ENCODE results near the gene FAM149B1.

FAM149B1 gene

GRCh38 chr10:73141603-73142002 is 26.3 kb upstream of the FAM149B1 start:
- TF ChIP-seq, protein P1, sequence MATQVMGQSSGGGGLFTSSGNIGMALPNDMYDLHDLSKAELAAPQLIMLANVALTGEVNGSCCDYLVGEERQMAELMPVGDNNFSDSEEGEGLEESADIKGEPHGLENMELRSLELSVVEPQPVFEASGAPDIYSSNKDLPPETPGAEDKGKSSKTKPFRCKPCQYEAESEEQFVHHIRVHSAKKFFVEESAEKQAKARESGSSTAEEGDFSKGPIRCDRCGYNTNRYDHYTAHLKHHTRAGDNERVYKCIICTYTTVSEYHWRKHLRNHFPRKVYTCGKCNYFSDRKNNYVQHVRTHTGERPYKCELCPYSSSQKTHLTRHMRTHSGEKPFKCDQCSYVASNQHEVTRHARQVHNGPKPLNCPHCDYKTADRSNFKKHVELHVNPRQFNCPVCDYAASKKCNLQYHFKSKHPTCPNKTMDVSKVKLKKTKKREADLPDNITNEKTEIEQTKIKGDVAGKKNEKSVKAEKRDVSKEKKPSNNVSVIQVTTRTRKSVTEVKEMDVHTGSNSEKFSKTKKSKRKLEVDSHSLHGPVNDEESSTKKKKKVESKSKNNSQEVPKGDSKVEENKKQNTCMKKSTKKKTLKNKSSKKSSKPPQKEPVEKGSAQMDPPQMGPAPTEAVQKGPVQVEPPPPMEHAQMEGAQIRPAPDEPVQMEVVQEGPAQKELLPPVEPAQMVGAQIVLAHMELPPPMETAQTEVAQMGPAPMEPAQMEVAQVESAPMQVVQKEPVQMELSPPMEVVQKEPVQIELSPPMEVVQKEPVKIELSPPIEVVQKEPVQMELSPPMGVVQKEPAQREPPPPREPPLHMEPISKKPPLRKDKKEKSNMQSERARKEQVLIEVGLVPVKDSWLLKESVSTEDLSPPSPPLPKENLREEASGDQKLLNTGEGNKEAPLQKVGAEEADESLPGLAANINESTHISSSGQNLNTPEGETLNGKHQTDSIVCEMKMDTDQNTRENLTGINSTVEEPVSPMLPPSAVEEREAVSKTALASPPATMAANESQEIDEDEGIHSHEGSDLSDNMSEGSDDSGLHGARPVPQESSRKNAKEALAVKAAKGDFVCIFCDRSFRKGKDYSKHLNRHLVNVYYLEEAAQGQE (IDR thresholded peaks at IDR 0.05; ENCODE audit: insufficient read depth in 1 of 2, low read depth in 2 of 2, low read length in 2 of 2), result no peak
- TF ChIP-seq POLR2AphosphoS5 (IDR thresholded peaks at IDR 0.05; ENCODE audit: low read depth, low read length) (no peak), TAF1 (IDR thresholded peaks at IDR 0.05; ENCODE audit: borderline replicate concordance, insufficient read depth, low read length) (no peak), FOXP2 (optimal IDR thresholded peaks at IDR 0.05; ENCODE audit: borderline replicate concordance, extremely low read depth, extremely low read length, insufficient read depth) (no peak), SIN3A (IDR thresholded peaks at IDR 0.05; ENCODE audit: borderline replicate concordance, insufficient read depth, low read length) (no peak)

GRCh38 chr10:73152009-73152408 is 15.9 kb upstream of the FAM149B1 start:
- no peak for TF ChIP-seq TAF1 (IDR thresholded peaks at IDR 0.05; ENCODE audit: borderline replicate concordance, insufficient read depth, low read length)
- TF ChIP-seq POLR2AphosphoS5 (IDR thresholded peaks at IDR 0.05; ENCODE audit: low read depth, low read length), result no peak
- TF ChIP-seq FOXP2 (optimal IDR thresholded peaks at IDR 0.05; ENCODE audit: borderline replicate concordance, extremely low read depth, extremely low read length, insufficient read depth), result no peak
- TF ChIP-seq SIN3A (IDR thresholded peaks at IDR 0.05; ENCODE audit: borderline replicate concordance, insufficient read depth, low read length), result no peak
- TF ChIP-seq, protein P1 (IDR thresholded peaks at IDR 0.05; ENCODE audit: insufficient read depth in 1 of 2, low read depth in 2 of 2, low read length in 2 of 2), result no peak

GRCh38 chr10:73156054-73156453 is 11.9 kb upstream of the FAM149B1 start:
- no peak for TF ChIP-seq POLR2AphosphoS5 (IDR thresholded peaks at IDR 0.05; ENCODE audit: low read depth, low read length)

DNA sequence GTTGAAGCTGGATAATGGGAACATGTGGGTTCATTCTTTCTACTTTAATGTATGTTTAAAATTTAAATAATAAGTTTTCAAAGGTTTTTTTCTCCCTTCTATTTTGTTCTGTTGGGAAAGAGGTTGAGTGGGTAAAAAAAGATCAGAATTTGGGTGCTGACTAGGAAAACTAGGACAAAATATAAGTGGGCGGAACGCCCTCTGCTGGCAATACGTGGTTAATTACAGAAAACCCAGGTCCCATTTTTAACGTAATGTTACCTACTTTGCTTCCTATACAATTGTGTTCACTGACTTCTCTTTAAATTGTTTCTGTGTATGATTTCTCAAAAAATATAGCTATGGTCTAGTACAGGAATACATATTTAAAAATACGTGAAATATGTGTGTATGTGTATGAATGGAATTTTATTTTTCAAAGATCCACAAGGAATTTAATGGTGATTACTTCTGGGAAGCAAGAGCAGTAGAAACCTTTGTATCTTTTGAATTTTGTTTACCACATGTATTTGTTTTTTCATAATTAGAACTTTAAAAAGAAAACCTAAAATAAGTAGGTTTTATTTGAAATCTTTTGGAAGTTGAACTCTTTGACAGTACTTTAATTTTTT is 8.8 kb upstream of the FAM149B1 start:
- TF ChIP-seq TAF1 (IDR thresholded peaks at IDR 0.05; ENCODE audit: borderline replicate concordance, insufficient read depth, low read length), result no peak
- no peak for TF ChIP-seq FOXP2 (optimal IDR thresholded peaks at IDR 0.05; ENCODE audit: borderline replicate concordance, extremely low read depth, extremely low read length, insufficient read depth)
- TF ChIP-seq, protein P1 (IDR thresholded peaks at IDR 0.05; ENCODE audit: insufficient read depth in 1 of 2, low read depth in 2 of 2, low read length in 2 of 2), result no peak
- TF ChIP-seq SIN3A (IDR thresholded peaks at IDR 0.05; ENCODE audit: borderline replicate concordance, insufficient read depth, low read length), result no peak
- TF ChIP-seq POLR2AphosphoS5 (IDR thresholded peaks at IDR 0.05; ENCODE audit: low read depth, low read length), result no peak

DNA sequence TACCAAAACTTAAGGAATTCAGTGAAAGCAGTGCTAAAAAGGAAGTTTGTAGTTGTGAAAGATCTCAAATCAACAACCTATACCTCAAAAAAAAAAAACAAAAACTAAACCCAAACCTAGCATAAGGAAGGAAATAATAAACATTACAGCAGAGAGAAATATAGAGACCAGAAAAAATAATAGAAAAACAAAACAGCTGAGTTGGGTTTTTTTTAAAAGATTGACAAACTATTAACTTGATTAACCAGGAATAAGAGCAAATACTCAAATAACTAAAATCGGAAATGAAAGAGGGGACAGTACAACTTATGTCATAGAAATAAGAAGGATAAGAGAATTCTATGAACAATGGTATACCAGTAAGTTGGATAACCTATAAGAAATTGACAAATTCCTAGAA is 6.8 kb upstream of the FAM149B1 start:
- TF ChIP-seq, protein P1 (IDR thresholded peaks at IDR 0.05; ENCODE audit: insufficient read depth in 1 of 2, low read depth in 2 of 2, low read length in 2 of 2), result no peak
